GM20000 (cell line): ENCODE results near the gene CADPS.

Source experiments
- DNase-seq: peaks from one replicate; pipeline ENCODE4 v3.0.0; 2012; ENCODE audit warnings: low spot score
- CTCF ChIP-seq: IDR thresholded peaks from 2 replicates; pipeline ENCODE4 v1.5.1; 2012; ENCODE audit warnings: mild to moderate bottlenecking, control low read depth; ENCODE audit errors: extremely low read depth, missing control alignments

CADPS gene

GRCh38 chr3:62755285-62755684 lies 119.9 kb downstream of the CADPS start:
- no peak for DNase-seq
- TF ChIP-seq CTCF, result no peak

DNA sequence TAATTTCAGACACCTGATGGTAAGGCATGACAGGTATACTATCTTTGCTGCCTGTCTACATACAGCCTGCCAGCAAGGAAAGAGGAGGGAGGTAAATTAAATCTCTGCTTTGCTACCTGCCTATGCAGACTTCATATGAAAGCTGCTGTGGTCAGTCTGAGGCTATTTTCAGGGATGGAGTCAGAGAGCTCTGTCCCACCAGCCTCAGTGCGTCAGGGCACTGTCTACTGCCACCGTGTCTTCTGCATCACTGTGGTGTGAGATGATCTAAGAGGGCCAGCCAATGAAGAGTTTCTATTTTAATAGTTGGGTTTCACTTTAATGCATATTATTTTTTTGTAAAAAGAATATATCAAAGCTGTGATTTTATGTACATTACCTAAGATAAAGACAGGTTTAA lies 125.6 kb downstream of the CADPS start:
- no peak for TF ChIP-seq CTCF
- no peak for DNase-seq

GRCh38 chr3:62749130-62749529 lies 126.1 kb downstream of the CADPS start:
- TF ChIP-seq CTCF, result no peak
- no peak for DNase-seq

- TF ChIP-seq CTCF, result no peak
- DNase-seq, result no peak
Measured at GRCh38 chr3:62737449-62737848, 137.8 kb downstream of the CADPS start.

DNA sequence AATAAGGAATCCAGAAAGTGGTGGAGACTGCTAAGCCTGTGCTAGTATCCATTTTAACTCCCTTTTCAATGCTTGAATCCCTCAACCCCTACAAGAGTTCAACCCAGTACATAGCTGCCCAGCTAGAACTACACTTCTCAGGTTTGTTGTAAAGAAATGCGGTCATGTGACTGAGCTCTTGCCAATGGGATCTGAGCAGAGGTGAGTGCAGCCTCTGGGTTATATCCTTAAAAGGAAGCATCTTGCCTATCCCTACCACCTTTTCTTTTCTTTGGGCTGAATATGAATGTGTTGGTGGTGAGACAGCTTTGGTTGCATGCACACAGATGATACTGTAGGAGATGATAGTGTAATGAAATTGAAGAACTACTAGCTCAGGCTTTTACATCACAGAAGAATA lies 139.7 kb downstream of the CADPS start:
- TF ChIP-seq CTCF, result no peak

GRCh38 chr3:62732183-62732904 lies 142.9 kb downstream of the CADPS start:
- no peak for DNase-seq
- TF ChIP-seq CTCF, result no peak

More for the DNA sequence above, 139.7 kb downstream of the CADPS start:
- no peak for DNase-seq

- no peak for TF ChIP-seq CTCF
- DNase-seq, result no peak
Measured at GRCh38 chr3:62727981-62728380, 147.2 kb downstream of the CADPS start.
